Measurements from ENCODE around the gene RTKN2.
"Not testable (repeated sequence)": the region's sequence is repeated elsewhere in the genome, so short reads cannot be mapped to it uniquely, and the experiment has no call there.

The RTKN2 gene

GRCh38 chr10:62305813-62306212 is 37.2 kb upstream of the RTKN2 start:
- DNase-seq (ENCODE audit: extremely low read depth, low read depth) = no peak
- TF ChIP-seq CTCF (IDR thresholded peaks at IDR 0.05; ENCODE audit: low read depth, low read length, missing control alignments) = no peak
- H3K4me3 ChIP-seq (replicated peaks; ENCODE audit: low read depth, low read length) = no peak overlapping the region

- no peak overlapping the region for H3K4me3 ChIP-seq (replicated peaks; ENCODE audit: low read depth, low read length)
- no peak for TF ChIP-seq CTCF (IDR thresholded peaks at IDR 0.05; ENCODE audit: low read depth, low read length, missing control alignments)
- DNase-seq (ENCODE audit: extremely low read depth, low read depth) = no peak
These were observed 35.3 kb upstream of the RTKN2 start for GRCh38 chr10:62303922-62304321.

- H3K4me3 ChIP-seq (replicated peaks; ENCODE audit: low read depth, low read length) = no peak overlapping the region
- TF ChIP-seq CTCF (IDR thresholded peaks at IDR 0.05; ENCODE audit: low read depth, low read length, missing control alignments) = no peak
- DNase-seq (ENCODE audit: extremely low read depth, low read depth) = no peak
These were observed 34.1 kb upstream of the RTKN2 start for GRCh38 chr10:62302760-62303159.

GRCh38 chr10:62297857-62298256 is 29.2 kb upstream of the RTKN2 start:
- no peak for TF ChIP-seq CTCF (IDR thresholded peaks at IDR 0.05; ENCODE audit: low read depth, low read length, missing control alignments)
- H3K4me3 ChIP-seq (replicated peaks; ENCODE audit: low read depth, low read length) = no peak overlapping the region
- DNase-seq (ENCODE audit: extremely low read depth, low read depth) = no peak

- no peak for DNase-seq (ENCODE audit: extremely low read depth, low read depth)
- TF ChIP-seq CTCF (IDR thresholded peaks at IDR 0.05; ENCODE audit: low read depth, low read length, missing control alignments) = no peak
- H3K4me3 ChIP-seq (replicated peaks; ENCODE audit: low read depth, low read length) = no peak overlapping the region
These were observed 15.6 kb upstream of the RTKN2 start for GRCh38 chr10:62284221-62284620.

GRCh38 chr10:62281348-62281747 is 12.7 kb upstream of the RTKN2 start:
- not testable (repeated sequence) for DNase-seq (ENCODE audit: extremely low read depth, low read depth)

GRCh38 chr10:62280392-62280791 is 11.7 kb upstream of the RTKN2 start:
- not testable (repeated sequence) for H3K4me3 ChIP-seq (replicated peaks; ENCODE audit: low read depth, low read length); DNase-seq (ENCODE audit: extremely low read depth, low read depth)

More at GRCh38 chr10:62281348-62281747, 12.7 kb upstream of the RTKN2 start:
- H3K4me3 ChIP-seq (replicated peaks; ENCODE audit: low read depth, low read length) = not testable (repeated sequence)

- no peak overlapping the region for H3K4me3 ChIP-seq (replicated peaks; ENCODE audit: low read depth, low read length)
- DNase-seq (ENCODE audit: extremely low read depth, low read depth) = no peak
- no peak for TF ChIP-seq CTCF (IDR thresholded peaks at IDR 0.05; ENCODE audit: low read depth, low read length, missing control alignments)
These were observed 9.8 kb upstream of the RTKN2 start for GRCh38 chr10:62278441-62278910.

Measured in HFF-Myc (cell line).